ENCODE data around the gene EIF1B.

EIF1B gene

GRCh38 chr3:40328374-40328773 is 18.9 kb downstream of the EIF1B start:
- TF ChIP-seq, protein P1, sequence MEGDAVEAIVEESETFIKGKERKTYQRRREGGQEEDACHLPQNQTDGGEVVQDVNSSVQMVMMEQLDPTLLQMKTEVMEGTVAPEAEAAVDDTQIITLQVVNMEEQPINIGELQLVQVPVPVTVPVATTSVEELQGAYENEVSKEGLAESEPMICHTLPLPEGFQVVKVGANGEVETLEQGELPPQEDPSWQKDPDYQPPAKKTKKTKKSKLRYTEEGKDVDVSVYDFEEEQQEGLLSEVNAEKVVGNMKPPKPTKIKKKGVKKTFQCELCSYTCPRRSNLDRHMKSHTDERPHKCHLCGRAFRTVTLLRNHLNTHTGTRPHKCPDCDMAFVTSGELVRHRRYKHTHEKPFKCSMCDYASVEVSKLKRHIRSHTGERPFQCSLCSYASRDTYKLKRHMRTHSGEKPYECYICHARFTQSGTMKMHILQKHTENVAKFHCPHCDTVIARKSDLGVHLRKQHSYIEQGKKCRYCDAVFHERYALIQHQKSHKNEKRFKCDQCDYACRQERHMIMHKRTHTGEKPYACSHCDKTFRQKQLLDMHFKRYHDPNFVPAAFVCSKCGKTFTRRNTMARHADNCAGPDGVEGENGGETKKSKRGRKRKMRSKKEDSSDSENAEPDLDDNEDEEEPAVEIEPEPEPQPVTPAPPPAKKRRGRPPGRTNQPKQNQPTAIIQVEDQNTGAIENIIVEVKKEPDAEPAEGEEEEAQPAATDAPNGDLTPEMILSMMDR (IDR thresholded peaks at IDR 0.05; ENCODE audit: borderline replicate concordance, extremely low read depth, low read length, poor library complexity, severe bottlenecking), result no peak
- TF ChIP-seq EZH2 (IDR thresholded peaks at IDR 0.05; ENCODE audit: borderline replicate concordance, low read depth, low read length, severe bottlenecking), result no peak
- no peak for ATAC-seq (ENCODE audit: insufficient read depth, low read depth)
- H3K9me3 ChIP-seq (ENCODE audit: insufficient read depth, low read length, severe bottlenecking), result no peaks in the 10 kb centered on the region
- H3K36me3 ChIP-seq (ENCODE audit: insufficient read depth, low read length), result no peaks in the 10 kb centered on the region
- no peaks in the 10 kb centered on the region for H3K27me3 ChIP-seq (ENCODE audit: insufficient read depth, low read length, poor library complexity)
- DNase-seq, result no peak
- H3K9ac ChIP-seq (ENCODE audit: low read depth, low read length), result no peak overlapping the region
- H3K27ac ChIP-seq (ENCODE audit: low read length), result no peak overlapping the region
- peaks cover 3% of the 10 kb centered on the region; the same call in 1 of the 2 replicates for H3K4me1 ChIP-seq (ENCODE audit: insufficient read depth, low read length)
- H3K4me3 ChIP-seq (ENCODE audit: low read depth in 1 of 2, low read length in 2 of 2), result no peak overlapping the region
- no peak overlapping the region for H2AFZ ChIP-seq (ENCODE audit: low read depth, low read length)
- H3K4me2 ChIP-seq (ENCODE audit: insufficient read depth, low read length), result no peak overlapping the region
- no peaks in the 10 kb centered on the region for H3K79me2 ChIP-seq (ENCODE audit: insufficient read depth, low read length)
- no peaks in the 10 kb centered on the region for H4K20me1 ChIP-seq (ENCODE audit: insufficient read depth, low read length)

DNA sequence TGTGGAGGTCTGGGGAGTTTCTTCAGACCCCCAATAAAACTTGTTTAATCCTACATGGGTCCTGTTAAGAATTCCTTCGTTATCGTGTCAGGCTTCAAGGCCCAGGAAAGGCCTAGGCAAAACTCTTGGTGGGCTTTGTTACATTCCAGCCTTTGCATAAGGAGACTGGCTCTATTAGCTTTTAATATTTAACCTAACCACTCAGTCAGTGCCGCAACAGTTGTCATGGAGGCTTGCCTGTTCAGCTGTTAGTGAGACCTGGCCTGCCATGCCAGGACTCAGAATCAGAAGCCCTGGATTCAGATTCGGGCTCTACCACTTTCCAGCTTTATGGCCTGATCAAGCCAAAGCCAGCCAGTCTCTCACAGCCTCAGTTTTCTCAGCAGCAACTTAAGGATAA is 19.6 kb downstream of the EIF1B start:
- TF ChIP-seq, protein P1 (IDR thresholded peaks at IDR 0.05; ENCODE audit: borderline replicate concordance, extremely low read depth, low read length, poor library complexity, severe bottlenecking), result no peak
- no peak for TF ChIP-seq EZH2 (IDR thresholded peaks at IDR 0.05; ENCODE audit: borderline replicate concordance, low read depth, low read length, severe bottlenecking)
- Histone ChIP-seq H3K9me3 (ENCODE audit: insufficient read depth, low read length, severe bottlenecking) (no peaks in the 10 kb centered on the region), H3K4me3 (ENCODE audit: low read depth in 1 of 2, low read length in 2 of 2) (no peak overlapping the region), H2AFZ (ENCODE audit: low read depth, low read length) (no peak overlapping the region), H3K79me2 (ENCODE audit: insufficient read depth, low read length) (no peaks in the 10 kb centered on the region), H3K4me2 (ENCODE audit: insufficient read depth, low read length) (no peak overlapping the region), H3K36me3 (ENCODE audit: insufficient read depth, low read length) (no peaks in the 10 kb centered on the region), H3K9ac (ENCODE audit: low read depth, low read length) (no peak overlapping the region), H3K27me3 (ENCODE audit: insufficient read depth, low read length, poor library complexity) (no peaks in the 10 kb centered on the region), H4K20me1 (ENCODE audit: insufficient read depth, low read length) (no peaks in the 10 kb centered on the region), H3K4me1 (ENCODE audit: insufficient read depth, low read length) (peaks cover 3% of the 10 kb centered on the region; the same call in 1 of the 2 replicates), H3K27ac (ENCODE audit: low read length) (no peak overlapping the region)
- ATAC-seq (ENCODE audit: insufficient read depth, low read depth) (no peak), DNase-seq (no peak)

- DNase-seq (no peak), ATAC-seq (ENCODE audit: insufficient read depth, low read depth) (no peak)
- Histone ChIP-seq H3K9me3 (ENCODE audit: insufficient read depth, low read length, severe bottlenecking) (no peaks in the 10 kb centered on the region), H3K4me1 (ENCODE audit: insufficient read depth, low read length) (no peaks in the 10 kb centered on the region), H3K27ac (ENCODE audit: low read length) (no peak overlapping the region), H3K4me2 (ENCODE audit: insufficient read depth, low read length) (no peak overlapping the region), H4K20me1 (ENCODE audit: insufficient read depth, low read length) (no peaks in the 10 kb centered on the region), H3K79me2 (ENCODE audit: insufficient read depth, low read length) (no peaks in the 10 kb centered on the region), H3K36me3 (ENCODE audit: insufficient read depth, low read length) (no peaks in the 10 kb centered on the region), H3K9ac (ENCODE audit: low read depth, low read length) (no peak overlapping the region), H3K4me3 (ENCODE audit: low read depth in 1 of 2, low read length in 2 of 2) (no peak overlapping the region), H2AFZ (ENCODE audit: low read depth, low read length) (no peak overlapping the region), H3K27me3 (ENCODE audit: insufficient read depth, low read length, poor library complexity) (no peaks in the 10 kb centered on the region)
- no peak for TF ChIP-seq EZH2 (IDR thresholded peaks at IDR 0.05; ENCODE audit: borderline replicate concordance, low read depth, low read length, severe bottlenecking)
- TF ChIP-seq, protein P1 (IDR thresholded peaks at IDR 0.05; ENCODE audit: borderline replicate concordance, extremely low read depth, low read length, poor library complexity, severe bottlenecking), result no peak
Measured at GRCh38 chr3:40332684-40333083, 23.2 kb downstream of the EIF1B start.

DNA sequence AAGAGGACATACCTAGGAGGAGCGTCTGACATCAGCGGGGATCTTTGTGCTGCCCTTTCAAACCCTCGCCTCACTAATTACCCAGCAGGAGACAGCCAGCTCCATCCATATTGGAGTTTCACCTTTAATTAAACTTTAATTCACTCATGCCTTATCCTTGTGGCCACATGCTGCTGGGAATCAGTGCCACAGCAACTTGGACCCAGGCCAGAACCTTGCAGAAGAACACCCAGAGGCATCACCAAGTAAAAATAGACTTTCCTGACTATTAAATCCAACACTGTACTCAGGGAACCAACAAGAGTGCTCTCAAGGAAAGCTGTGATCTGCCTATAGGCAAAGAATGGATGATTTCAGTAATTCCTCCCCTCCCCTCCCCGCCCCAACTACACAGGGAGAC is 23.9 kb downstream of the EIF1B start:
- ATAC-seq (ENCODE audit: insufficient read depth, low read depth), result no peak
- DNase-seq, result no peak
- no peaks in the 10 kb centered on the region for H3K79me2 ChIP-seq (ENCODE audit: insufficient read depth, low read length)

More for the DNA sequence above, 23.9 kb downstream of the EIF1B start:
- Histone ChIP-seq H4K20me1 (ENCODE audit: insufficient read depth, low read length) (no peaks in the 10 kb centered on the region), H2AFZ (ENCODE audit: low read depth, low read length) (no peak overlapping the region), H3K36me3 (ENCODE audit: insufficient read depth, low read length) (no peaks in the 10 kb centered on the region), H3K27me3 (ENCODE audit: insufficient read depth, low read length, poor library complexity) (no peaks in the 10 kb centered on the region), H3K27ac (ENCODE audit: low read length) (no peak overlapping the region), H3K9me3 (ENCODE audit: insufficient read depth, low read length, severe bottlenecking) (no peaks in the 10 kb centered on the region), H3K4me2 (ENCODE audit: insufficient read depth, low read length) (no peak overlapping the region), H3K4me1 (ENCODE audit: insufficient read depth, low read length) (no peaks in the 10 kb centered on the region), H3K9ac (ENCODE audit: low read depth, low read length) (no peak overlapping the region), H3K4me3 (ENCODE audit: low read depth in 1 of 2, low read length in 2 of 2) (no peak overlapping the region)
- no peak for TF ChIP-seq EZH2 (IDR thresholded peaks at IDR 0.05; ENCODE audit: borderline replicate concordance, low read depth, low read length, severe bottlenecking)
- TF ChIP-seq, protein P1 (IDR thresholded peaks at IDR 0.05; ENCODE audit: borderline replicate concordance, extremely low read depth, low read length, poor library complexity, severe bottlenecking), result no peak
